ENCODE measurements around the gene MAPK9.
A peak's percentile ranks its signal among the peaks of the same experiment; 100 is the strongest.
"Not testable (repeated sequence)": the region's sequence is repeated elsewhere in the genome, so short reads cannot be mapped to it uniquely, and the experiment has no call there.

The MAPK9 gene

DNA sequence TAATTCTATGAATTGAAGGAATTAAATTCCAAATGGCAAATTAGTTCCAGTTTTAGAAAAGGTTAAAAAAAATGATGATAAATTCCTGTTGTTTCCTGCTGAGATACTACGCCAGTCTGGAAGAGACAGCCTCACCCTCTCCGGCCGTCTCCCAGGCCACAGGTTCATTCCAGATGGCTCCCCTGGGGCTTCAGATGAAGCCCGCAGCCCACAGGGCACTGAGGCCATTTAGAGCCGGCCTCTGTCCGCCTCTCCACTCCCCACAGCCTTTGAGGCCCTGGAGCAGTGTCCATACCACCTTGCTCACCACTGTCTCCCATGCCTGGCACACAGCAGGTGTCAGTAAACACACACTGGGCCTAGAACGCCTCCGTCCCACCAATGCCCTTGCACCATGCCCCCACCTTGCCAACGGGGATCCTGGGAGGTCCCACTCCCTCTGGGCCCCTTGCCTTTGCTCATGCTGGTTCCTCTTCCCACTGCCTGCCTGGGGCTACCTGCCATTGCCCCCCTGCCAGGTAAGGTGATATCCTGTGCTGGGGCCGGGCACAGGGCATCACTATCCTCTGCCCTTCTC, 35.2 kb upstream of the MAPK9 start:
- DNase-seq (ENCODE audit: low read depth in 2 of 2, low spot score in 1 of 2): no peak

DNA sequence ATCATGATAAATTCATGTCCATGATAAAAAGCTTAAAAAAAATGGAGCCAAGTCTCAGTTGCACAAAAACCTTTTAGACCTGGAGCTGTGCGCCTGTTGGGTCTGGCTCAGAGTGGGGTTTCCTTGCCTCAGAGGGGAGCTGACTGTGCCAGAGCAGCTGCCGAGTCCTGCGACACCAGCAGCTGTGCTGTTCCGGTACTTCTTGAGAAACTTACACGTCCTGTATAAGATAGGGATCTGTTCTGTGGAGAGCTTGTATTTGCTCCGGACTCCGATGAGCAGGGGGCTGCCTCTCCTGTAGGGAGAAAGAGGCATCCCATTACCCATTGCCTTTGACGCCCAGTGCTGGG, 32.7 kb upstream of the MAPK9 start:
- no peak for DNase-seq (ENCODE audit: low read depth in 2 of 2, low spot score in 1 of 2)

DNA sequence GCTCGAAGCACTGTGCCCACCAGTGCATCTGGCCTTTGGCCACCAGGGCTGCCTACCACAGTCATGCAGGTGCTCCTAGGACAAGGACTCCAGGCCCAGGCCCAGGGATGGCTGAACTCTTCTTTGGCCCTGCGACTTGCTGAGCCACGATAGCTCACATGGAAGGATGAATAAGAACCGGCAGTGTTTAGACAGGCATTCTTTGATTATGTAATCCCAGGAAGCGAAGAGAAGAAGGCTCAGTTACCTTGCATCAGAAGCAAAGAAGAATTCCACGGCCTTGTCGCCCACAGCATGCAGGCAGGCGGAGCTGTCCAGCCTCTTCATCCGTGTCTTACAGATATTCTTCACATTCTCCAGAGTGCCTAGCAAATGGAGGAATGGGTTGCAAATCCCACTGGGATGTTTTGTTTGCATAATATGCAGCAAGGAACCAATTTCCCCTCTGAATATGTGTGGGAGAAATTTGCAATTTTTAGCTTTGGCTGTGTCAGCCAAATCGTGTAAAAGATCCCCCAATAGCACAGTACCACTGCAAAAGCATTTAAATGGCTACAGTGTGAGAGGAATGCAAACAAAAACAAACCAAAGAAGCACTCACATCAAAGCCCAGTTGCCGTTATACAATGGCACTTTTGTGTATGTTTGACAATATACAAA, 32.2 kb upstream of the MAPK9 start:
- DNase-seq (ENCODE audit: low read depth in 2 of 2, low spot score in 1 of 2): no peak

DNA sequence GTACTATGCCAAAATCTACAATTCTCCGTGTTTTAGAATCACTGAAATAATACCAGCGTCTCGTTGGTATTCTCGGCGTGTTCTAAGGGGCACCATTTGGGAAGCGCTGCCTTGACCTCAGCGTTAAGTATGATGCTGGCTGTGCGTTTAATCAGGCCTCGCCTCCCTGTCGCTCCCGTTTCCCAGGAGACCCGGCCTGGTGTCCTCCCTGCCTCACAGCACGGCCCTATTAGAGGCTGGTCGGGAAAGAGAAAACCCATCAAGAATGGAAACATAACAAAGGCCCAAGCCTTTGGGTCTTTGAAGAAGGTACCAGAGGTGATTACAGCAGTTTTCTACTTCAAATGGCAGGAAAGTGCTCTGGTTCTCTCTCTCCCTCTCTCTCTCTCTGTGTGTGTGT, 31.3 kb upstream of the MAPK9 start:
- no peak for DNase-seq (ENCODE audit: low read depth in 2 of 2, low spot score in 1 of 2)

DNA sequence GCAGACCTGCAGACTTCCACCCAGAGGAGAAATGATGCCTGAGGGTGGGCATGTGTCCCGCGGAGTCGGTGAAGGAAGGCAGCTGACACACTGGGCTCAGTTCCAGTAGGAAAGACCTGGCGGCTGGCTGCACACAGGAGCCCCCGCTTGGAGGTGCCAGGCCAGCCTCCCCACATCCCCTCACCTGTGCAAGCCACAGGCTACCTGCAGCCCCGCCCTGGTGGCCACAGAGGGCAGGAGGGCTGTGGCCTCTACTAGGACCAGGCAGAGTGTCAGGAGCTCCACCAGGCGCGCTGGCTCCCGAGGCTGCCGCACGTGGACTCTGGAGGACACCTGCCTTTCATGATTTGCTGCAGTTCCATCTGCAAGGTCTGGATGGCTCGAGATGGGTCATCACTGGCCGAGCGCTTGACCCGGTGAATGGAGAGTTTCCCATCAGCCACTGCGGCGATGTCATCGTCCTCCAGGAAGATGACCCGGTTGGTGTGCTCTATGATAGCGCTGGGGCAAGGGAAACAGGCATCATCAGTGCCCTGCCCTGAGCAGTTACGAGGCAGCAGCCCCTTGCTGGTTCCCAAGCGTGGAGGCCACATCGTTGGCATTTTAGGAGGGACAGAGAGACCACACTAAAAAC, 26.7 kb upstream of the MAPK9 start:
- DNase-seq (ENCODE audit: low read depth in 2 of 2, low spot score in 1 of 2): no peak

DNA sequence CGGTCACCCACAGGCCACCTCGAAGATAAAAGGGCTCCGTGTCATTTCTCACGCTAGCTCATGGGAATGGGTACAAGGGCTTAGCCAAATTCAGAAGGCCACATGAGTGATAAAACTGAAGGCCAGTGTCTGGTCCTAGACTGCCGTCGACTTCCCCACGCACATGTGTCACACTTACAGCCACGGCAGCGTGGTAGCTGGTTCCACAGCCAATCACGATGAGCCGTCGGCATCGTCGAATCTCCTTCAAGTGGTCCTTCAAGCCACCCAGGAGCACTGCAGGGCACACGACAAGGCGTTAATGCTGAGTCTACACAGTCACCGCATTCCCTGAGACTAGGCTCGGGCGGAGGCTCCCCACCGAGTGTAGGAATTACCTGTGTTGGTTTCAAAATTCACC, 24.7 kb upstream of the MAPK9 start:
- DNase-seq (ENCODE audit: low read depth in 2 of 2, low spot score in 1 of 2): no peak

DNA sequence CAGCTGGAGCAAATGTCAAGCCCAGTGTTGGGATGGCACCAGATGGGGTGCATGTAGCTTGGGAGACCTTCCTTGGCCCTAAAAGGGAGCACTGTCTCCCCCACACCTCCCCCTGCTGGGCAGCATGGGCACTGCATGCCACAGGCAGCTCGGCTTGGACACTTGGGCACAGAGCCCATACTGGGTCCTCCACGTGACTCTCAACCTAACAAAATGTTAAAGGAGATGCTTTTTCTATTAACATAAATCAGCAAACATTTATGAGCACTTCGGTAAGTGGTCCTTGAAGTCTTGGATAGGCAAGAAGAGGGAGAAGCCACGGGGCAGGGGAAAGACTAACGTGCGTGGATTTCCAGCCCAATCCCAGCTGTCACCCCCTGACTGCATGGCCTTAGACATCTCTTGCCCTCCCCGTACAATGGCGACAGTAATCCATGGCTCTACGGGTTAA, 23.9 kb upstream of the MAPK9 start:
- DNase-seq (ENCODE audit: low read depth in 2 of 2, low spot score in 1 of 2): peak; percentile 53 to 60

DNA sequence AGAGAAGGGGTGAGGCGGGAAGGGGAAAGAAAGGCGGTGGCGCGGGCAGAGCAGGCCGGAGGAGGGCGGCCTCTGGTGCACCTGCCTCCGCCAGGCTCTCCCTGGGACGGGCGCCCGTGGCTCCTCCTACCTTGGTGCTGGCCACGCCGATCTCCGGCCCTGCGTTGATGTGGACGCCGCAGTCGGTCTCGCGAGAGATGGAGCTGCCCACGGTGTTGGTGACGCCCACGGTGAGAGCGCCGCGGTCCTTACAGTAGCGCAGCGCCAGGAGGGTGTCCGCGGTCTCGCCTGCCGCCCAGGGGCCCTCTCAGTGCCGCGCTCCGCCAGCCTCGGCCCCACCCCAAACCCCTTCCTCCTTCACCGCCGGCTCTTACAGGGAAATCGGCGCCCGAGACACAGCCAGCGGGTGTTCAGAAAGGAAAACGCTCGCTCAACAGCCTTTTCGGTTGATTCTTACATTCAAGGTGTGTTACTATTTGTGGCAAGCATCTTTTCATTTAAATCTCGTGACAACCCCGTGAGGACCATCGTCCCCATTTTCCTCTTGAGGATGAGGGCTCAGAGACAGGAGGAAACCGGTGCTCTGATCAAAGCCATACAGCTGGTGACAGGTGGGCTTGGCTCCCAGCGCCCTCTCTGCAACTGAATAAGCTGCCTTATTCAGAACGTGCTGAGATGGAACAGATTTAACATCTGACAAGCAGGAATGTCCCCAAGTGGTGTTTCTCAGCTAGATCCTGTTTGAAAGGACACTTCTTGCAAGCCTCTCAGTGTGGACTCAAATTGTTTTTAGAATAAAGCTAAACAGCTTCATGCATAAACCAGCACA, 22.0 kb upstream of the MAPK9 start:
- DNase-seq (ENCODE audit: low read depth in 2 of 2, low spot score in 1 of 2): peak in 1 of 2 donors; percentile 50

DNA sequence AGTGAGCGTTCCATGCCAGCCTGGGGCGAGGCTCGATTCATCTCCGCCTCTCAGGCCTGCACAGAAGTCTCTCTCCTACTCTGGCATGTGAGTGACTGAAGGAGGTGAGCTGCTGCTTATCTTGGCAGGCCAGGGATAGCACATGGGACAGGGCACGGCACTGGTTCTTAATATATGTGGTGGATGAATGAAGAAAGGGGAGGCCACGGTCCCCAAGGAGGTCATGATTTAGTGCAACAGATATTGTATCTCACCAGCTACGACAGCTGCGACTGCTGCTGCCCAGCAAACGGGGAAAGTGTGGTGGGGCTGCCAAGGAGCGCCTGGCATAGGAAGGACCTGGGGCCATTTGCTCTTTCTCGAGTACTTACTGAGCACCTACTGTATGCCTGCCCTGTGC, 19.3 kb upstream of the MAPK9 start:
- DNase-seq (ENCODE audit: low read depth in 2 of 2, low spot score in 1 of 2): no peak

DNA sequence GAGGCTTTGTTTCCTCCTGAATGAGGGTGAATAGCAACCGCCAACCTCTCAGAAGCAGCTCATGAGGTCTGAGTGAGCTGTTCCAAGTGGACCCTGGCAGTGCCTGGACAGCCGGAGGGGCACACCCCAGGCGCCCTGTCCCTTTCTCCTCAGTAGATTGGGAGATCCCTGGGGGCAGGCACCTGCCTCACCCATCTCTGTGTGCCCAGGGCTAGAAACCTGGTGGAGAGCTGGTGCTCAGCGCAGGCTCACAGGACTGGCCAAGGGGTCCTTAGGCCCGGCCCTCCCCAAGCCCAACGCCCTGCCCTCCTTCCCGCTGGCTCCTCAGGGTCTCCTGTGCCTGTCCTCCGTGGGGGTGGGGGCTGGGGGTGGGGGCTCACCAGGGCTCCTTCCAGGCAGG, 14.9 kb upstream of the MAPK9 start:
- DNase-seq (ENCODE audit: low read depth in 2 of 2, low spot score in 1 of 2): no peak

DNA sequence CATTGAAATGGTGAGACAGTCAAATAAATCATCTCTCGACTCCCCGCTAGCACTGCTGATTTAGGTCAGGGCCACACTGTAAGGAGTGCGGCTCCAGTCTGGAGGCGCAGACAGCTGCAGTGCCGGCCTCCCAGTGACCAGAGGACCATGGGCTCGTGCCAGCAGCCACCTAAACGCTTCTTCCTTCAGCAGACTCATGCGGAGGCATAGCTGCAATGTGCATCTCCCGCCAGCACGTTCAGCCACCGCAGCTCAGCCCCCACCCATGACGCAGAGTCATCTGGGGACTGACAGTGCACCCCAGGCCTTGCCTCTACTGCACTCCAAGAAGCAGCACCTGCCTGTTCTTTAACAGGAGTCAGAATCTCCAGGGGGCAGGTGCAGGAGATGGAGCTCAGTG, 13.6 kb upstream of the MAPK9 start:
- no peak for DNase-seq (ENCODE audit: low read depth in 2 of 2, low spot score in 1 of 2)

DNA sequence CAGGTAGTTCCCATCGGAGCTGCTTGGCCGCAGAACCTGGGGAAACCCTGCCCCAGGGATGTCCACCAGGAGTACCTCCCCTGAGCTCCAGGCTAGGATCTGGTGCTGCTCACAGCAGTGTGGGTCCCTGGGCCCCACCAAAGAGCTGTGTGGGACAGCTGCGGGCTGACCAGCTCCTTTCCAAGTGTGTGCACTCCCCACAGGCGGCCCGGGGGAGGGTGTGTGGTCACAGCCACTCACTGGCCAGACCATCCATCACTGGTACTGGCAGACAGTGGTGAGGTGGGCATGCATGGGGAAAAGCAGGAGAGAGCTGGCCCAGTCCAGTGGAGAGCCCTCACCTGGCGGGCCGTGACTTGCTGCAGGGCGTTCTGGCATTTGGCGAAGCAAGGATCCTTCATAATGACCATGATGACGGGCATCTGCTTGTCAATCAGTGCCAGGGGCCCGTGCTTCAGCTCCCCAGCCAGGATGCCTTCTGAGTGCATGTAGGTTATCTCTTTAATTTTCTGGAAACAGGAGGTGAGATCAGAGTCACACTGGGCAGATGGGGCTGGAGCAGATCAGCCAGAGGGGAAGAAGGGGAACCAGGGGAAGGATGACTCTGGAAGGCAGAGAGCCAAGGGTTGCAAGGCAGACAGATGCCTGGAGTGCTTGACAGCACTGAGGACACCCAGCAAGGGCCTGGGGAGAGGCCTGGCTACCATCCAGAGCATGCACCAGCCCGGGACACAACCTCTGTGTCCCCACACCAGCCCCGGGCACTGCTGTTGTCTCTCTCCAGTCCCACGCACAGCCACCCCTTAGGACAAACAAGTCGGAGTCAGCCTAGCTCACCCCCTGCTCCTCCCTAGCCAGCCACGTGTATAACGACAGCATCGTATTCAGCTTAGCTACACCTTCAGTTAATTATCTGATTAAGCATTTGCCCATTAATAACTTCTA, 12.8 kb upstream of the MAPK9 start:
- no peak for DNase-seq (ENCODE audit: low read depth in 2 of 2, low spot score in 1 of 2)

DNA sequence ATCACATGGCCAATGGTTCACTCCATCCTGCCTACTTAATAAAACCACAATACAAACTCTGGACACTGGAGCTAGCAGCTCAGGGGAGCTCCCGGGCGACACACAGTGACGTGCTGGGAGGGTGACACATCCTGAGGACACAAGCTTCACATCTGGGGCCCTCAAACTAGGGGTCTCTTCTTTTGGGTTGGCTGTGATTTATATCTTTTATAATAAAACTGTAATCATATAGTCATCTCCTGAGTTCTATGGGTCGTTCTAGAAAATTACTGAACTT, 12.1 kb upstream of the MAPK9 start:
- DNase-seq (ENCODE audit: low read depth in 2 of 2, low spot score in 1 of 2): no peak

DNA sequence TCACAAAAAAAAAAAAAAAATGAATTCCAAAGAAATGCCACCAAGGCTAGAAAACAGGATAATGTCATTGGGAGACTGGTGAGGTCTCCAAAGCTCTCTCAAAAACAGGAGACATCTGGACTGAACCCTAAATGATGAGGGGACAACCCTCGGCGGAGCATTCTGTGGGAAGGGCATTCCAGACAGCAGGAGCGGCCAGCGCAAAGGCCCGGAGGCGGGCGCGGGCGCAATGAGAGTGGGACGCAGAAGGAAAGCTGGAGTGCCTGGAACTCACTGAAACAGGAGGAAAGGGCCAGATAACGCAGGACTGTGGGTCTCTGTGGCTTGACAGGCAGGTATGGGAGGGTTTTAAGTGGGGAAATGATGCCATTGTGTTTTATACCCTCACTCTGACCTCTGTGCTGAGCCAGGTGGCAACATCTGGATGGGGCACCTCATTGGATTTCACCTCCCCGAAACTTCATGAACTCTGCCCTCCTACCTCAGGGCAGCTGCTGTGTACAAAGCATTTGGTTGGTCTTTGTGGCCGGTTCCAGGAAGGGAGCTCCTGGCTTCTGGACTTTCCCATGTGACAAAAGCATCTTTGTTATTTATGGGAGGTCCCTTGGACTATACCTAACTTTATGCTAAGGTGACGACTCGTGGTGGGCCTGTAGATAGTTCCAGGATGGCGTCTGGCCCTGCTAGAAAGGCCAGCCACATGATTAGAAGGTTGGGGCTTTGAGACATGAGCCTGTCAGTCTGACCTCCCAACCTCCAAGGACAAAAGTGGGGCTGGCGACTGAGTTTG, 11.5 kb upstream of the MAPK9 start:
- DNase-seq (ENCODE audit: low read depth in 2 of 2, low spot score in 1 of 2): no peak

DNA sequence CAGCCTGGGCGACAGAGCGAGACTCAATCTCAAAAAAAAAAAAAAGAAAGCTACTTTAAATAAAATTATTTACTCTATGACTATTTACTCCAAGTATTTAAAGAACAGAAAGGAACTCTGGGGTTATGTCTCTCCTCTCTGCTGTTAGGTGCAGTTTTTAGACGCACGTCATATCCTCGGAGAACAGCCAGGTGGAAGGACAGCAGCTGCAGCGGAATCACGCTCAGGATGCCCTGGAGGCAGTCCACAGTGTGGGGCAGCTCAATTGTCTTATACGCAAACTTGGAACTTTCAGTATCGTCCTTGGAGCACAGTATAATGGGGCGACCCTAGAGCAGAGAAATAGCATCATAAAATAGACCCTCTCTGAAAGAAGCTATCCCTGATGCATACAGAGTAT, 10.4 kb upstream of the MAPK9 start:
- no peak for DNase-seq (ENCODE audit: low read depth in 2 of 2, low spot score in 1 of 2)

DNA sequence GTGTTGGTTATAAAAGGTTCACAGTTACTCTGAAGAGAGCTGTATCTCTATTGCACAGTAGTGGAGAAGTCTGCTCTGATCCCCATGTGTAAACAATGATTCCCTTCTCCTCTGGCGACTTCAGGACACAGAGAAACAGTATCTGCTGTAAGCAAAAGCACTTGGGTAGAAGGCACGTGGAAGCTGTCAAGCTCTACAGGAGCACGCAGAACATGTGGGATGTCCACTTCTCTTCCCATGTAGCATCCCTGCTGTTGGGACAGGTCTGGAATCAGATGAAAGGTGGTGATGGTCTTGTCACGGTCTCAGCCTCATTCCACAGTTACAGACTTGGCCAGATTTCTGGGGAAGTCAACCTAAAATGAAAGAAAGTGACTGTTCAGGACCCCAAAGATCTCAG, 9.4 kb upstream of the MAPK9 start:
- no peak for DNase-seq (ENCODE audit: low read depth in 2 of 2, low spot score in 1 of 2)

DNA sequence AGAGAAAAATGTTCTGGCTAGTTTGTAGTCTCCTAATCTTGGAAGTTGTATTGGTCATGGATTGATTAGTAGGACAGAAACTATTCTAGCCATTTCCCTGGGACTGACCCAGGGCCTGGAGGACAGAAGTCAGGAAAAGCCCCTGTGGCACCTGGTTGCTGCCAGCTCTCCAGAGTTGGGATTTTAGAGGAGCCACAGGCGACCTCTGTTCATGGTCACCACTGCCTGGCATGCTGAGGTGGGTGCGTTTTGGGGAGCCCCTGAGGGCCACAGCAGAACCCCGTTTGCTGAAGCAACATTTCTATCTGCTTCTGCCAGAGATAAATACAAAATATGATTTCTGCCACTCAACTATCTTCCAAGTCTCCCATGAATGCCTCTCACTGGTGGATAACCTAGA, 7.6 kb upstream of the MAPK9 start:
- no peak for DNase-seq (ENCODE audit: low read depth in 2 of 2, low spot score in 1 of 2)

DNA sequence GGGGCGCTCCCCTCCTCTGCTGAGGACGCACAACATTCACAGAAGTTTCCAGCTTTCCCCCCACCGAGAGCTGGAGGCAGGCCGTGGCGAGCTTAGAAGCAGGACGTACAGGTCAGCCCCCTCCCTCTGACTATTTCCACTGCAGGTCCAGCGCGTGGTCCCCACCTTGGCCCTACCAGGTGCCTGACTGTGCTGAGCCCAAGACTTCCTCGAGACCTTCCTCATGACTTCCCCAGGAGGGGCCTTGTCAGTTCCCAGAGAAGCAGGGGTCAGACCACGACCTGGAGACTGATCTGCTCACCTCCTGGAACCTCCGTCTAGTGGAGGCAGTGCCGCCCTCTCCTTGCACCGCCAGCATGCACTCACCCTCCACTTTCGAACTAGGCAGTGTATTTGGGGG, 7.1 kb upstream of the MAPK9 start:
- not testable (repeated sequence) for DNase-seq (ENCODE audit: low read depth in 2 of 2, low spot score in 1 of 2)

DNA sequence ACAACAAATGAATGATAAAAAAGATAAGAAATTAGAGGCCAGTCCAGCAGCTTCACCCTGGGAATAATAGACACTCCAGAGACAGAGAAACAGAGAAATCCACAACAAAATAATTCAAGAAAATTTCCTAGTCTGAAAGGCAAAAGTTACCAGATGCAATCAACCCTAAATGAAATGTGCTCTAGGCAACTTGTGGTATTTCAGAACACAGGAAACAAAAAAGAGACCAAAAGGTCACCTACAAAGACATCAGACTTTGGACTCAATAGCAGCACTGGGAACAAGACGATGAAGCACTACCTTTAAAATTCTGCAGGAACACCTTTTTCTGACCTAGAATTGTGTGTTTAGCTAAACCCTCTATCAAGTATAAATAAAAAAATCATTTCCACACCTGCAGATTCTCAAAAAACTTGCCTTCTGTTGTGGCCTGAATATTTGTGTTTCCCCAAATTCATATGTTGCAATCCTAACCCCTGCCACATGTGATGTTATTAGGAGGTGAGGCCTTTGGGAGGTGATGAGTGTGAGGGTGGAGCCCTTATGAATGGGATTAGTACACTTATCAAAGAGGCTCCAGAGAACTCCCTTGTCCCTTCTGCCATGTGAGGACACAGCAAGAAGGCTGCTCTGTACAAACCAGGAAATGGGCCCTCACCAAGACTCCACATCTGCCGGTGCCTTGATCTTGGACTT, 5.9 kb upstream of the MAPK9 start:
- no peak for DNase-seq (ENCODE audit: low read depth in 2 of 2, low spot score in 1 of 2)

DNA sequence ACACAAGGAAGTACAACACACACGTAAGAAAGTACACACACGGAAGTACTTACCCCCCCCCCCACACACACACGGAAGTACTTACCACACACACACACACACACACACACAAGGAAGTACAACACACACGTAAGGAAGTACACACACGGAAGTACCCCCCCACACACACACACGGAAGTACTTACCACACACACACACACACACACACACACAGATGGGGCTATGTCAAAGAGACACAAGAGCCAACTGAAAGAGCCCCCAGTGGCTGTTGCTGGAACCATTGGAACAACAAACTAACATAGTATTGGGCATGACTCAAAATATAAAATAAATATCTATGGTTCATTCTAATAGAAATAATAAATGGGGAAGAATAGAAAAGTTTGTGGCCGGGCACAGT, 4.9 kb upstream of the MAPK9 start:
- no peak for DNase-seq (ENCODE audit: low read depth in 2 of 2, low spot score in 1 of 2)
